ENCODE measurements around the gene NTN5.

DNA sequence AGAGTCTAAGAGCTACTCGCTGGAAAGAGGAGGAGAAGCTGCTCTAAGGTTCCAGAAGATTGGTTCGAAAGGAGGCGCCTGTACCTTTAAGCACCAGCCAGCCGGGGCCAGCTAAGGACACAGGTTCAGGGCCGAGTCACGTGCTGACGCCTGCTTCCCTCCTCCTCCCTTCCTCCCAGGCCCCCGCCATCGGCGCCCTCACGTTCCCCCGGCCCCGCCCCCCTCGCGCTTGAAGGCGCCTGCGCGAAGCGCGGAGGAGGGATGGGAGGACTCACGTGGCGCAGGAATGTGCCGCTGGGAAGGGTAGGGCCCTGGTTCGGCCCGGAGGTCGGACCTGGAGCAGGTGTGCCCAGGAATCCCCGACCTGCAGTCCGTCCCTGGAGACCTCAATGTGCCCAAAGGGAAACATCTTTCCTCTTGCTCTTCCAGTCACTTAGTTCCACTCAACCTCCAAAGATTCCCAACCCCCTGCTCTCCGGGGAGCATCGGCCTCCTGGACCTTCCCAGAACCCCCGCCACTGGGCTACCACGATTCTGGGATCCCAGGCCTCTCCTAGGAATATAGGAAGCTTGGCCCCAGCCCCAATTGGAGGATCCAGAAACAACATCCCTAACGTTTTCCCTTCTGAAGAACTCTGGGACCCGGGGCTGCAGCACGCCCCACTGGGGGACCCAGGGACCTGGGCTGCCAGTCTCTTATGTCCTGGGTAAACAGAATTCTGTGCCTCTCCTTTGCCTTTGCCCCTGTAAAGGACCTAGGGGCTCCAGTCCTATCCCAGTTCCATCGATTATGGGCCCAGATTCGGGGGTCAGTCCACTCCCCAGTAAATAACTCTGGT is 38.2 kb downstream of the NTN5 start:
- TF ChIP-seq, protein P1, sequence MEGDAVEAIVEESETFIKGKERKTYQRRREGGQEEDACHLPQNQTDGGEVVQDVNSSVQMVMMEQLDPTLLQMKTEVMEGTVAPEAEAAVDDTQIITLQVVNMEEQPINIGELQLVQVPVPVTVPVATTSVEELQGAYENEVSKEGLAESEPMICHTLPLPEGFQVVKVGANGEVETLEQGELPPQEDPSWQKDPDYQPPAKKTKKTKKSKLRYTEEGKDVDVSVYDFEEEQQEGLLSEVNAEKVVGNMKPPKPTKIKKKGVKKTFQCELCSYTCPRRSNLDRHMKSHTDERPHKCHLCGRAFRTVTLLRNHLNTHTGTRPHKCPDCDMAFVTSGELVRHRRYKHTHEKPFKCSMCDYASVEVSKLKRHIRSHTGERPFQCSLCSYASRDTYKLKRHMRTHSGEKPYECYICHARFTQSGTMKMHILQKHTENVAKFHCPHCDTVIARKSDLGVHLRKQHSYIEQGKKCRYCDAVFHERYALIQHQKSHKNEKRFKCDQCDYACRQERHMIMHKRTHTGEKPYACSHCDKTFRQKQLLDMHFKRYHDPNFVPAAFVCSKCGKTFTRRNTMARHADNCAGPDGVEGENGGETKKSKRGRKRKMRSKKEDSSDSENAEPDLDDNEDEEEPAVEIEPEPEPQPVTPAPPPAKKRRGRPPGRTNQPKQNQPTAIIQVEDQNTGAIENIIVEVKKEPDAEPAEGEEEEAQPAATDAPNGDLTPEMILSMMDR (IDR thresholded peaks at IDR 0.05; ENCODE audit: poor library complexity) = no peak
- TF ChIP-seq EZH2phosphoT487 (IDR thresholded peaks at IDR 0.05; ENCODE audit: low read depth, severe bottlenecking, unreplicated experiment) (no peak), EZH2 (IDR thresholded peaks at IDR 0.05; ENCODE audit: borderline replicate concordance) (no peak)
